HUDEP-2 (cell line): ENCODE data around the gene PVRIG.
A peak's percentile ranks its signal among the peaks of the same experiment; 100 is the strongest.
"Not testable (repeated sequence)": the region's sequence is repeated elsewhere in the genome, so short reads cannot be mapped to it uniquely, and the experiment has no call there.

Source experiments
- DNase-seq, 76 experiments: peaks; one replicate each; lab custom pipeline; 2025; ENCODE audit not compliant: unreplicated experiment in 76 of 76; lab: John Stamatoyannopoulos, UW

Gene PVRIG

DNA sequence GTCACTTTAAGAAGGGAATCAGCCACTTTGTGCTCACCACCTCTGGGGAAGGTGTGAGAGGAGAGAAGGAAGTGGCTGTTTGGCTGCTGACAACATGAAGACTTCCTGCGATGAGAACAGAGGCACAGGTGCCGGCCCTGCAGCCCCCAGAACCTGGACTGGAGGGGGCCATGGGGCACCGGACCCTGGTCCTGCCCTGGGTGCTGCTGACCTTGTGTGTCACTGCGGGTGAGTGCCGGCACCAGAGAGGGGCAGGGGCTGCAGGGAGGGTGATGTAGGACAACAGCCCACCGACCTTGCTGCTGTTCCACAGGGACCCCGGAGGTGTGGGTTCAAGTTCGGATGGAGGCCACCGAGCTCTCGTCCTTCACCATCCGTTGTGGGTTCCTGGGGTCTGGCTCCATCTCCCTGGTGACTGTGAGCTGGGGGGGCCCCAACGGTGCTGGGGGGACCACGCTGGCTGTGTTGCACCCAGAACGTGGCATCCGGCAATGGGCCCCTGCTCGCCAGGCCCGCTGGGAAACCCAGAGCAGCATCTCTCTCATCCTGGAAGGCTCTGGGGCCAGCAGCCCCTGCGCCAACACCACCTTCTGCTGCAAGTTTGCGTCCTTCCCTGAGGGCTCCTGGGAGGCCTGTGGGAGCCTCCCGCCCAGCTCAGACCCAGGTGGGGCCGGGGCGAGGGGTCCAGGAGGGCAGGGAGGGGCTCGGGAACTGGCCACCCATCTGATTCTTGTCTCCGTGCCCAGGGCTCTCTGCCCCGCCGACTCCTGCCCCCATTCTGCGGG, at the start of gene PVRIG:
Gene PVRIG, plus strand, starts transcription at position 149 of the 785 bp plus-strand sequence. Its CDS starts 22 bp downstream, at position 171.
- not testable (repeated sequence) for DNase-seq

DNA sequence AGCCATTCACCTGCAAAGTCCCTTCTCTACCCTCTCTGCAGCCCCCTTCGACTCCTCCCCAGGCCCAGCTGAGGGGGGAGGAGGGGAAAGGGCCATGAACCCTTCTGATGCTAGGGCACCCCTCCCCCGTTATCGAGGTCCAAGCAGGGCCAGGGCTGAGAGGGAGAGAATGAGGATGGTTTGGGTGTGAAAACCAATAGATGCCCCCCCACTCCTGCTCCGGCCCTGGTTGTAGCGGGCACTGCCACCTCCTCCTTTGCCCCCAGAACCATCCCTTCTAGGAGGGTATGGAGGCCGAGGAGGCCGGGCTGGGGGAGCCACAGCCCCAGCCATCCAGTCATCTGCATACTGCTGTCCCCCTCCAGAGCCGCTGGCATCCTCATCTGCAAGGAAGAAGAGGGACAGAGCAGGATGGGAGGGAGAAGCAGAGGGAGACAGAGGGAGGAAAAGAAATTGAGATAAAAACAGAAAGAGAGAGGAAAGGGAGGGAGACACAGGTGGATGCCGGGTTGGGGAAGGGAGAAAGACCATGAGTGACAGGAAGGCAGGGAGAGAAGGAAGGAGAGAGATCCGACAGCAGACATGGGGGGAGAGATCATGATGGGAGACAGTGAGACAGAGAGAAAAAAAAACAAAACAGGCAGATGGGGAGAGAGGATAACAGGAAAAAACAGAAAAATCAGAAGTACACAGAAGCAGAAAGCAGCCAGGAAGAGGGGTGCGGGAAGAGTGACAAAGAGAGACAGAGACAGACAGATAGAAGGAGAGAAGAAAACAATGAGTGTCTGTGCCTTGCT, 49.5 kb upstream of the PVRIG start:
- DNase-seq, result no peak

DNA sequence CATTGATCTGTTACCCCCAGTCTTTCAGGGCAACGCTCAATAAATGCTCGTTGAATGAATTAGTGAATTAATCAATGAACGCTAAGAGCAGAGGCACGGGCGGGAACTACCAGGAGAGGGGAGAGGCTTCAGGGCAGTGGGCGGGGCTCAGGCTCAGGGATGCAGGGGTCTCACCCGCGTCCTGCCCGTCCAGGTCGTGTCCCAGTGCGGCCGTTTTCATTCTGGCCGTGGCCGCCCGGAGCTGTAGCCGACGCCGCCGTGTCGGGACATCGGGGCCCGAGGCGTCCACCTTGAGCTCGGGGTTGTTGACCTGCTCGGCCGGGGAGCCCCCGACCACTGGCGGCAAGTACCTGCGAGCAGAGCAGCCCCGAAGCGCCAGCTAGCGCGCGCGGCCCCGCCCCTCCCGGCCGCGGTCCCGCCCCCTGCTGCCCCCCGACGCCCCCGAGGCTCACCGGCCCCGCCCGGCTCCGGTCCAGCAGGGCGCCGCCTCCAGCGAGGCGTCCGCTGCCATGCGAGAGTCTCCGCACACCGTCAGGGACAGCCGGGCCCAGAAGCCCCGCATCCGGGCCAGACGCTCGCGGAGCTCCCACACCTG, 48.6 kb upstream of the PVRIG start:
- DNase-seq, result peak in 1 of 76 experiments; percentile 8

DNA sequence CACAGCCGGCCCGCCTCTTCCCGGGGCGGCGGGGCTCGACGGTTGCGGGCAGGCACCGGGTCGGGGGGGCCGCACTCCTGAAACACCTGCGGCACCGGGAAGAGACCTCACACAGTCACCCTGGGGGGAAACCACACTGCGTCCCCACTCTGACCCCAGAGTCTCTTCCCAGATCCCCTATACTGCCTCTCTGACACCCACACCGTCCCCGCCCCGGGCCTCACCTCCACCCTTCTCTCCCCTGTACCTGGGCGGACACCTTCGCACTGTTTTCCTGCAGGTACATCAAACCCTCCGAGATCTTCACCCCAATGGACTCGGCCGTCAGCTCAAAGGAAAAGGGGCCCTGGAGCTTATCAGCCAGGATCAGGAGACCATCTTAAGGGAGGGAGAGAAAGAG, 47.9 kb upstream of the PVRIG start:
- DNase-seq, result no peak

DNA sequence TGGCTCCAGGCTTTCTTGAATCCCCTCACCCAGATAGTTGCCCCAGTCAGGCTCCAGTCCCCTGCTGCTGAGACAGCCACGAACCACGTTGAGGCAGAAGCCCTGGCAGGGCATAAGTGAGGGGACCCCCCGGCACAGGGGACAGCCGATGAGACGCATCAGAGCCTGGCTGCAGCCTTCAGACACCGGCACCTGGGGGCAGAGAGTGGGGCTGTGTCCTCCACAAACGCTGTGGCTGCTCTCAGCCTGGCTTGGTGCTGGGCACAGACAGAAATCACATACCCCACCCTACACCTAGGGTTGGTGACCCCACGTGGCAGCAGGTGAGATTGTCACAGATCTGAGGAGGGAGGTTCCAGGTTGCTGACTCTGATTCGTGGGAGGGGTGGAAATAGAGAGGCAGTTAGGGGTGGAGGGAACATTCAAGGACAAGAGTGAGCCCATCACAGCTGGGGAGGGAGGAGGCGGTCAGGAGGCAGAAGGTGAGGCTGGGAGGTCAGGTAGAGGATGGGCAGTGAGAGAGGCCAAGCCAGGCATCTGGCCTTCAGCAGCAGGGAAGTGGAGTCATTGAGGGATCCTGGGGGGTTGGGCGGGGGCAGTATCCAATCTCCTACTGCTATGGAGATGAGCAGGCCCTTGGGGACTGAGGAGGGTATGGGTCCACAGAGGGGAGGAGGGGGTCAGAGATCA, 45.8 kb upstream of the PVRIG start:
- no peak for DNase-seq

DNA sequence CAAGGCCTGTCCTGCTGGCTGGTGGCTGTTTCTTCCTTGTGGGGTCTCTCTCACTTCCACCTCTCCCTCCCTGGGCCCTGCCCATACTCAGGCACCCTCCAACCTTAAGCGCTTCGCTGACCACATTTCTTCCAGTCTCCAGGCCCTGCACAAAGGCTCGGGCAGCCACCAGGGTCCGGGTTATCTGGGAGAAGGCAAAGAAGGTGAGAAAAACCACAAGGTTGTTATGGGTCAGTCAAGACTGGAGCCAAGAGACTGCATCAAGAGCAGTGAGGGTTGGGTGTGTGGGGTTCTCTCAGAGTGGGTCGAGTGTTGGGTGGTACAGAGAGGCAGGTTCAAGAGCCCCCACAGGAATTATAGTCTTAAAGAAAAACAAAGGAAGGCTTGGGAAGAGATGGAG, 45.2 kb upstream of the PVRIG start:
- DNase-seq, result no peak

DNA sequence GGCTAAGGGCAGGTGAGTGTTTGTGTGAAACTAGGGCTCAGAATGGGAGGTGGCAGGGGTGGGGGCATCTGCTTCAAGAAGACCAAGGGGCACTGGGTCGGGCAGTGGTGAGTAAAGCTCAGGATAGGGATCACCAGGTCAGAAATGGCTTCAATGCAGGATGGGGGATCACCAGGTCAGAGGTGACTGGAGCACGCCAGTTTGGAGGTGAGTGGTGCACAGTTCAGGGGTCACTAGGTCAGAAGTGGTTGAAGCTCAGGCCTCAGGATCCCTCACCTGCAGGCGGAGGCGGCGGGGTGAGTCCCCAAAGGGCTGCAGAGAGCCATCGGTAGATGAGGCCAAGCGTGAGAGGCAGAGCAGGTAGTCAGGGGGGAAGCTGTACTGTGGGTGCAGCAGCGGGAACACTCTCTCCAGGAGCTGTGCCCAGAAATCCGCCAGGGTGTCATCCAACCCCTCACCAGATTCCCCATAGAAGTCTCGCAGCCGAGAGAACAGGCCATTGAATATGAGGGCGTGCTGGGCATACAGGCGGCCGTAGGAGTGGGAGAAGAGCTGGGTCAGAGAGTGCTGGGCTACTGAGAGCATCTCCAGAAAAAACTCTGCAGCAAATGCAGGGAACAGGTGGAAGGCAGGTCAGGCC, 44.3 kb upstream of the PVRIG start:
- no peak for DNase-seq

DNA sequence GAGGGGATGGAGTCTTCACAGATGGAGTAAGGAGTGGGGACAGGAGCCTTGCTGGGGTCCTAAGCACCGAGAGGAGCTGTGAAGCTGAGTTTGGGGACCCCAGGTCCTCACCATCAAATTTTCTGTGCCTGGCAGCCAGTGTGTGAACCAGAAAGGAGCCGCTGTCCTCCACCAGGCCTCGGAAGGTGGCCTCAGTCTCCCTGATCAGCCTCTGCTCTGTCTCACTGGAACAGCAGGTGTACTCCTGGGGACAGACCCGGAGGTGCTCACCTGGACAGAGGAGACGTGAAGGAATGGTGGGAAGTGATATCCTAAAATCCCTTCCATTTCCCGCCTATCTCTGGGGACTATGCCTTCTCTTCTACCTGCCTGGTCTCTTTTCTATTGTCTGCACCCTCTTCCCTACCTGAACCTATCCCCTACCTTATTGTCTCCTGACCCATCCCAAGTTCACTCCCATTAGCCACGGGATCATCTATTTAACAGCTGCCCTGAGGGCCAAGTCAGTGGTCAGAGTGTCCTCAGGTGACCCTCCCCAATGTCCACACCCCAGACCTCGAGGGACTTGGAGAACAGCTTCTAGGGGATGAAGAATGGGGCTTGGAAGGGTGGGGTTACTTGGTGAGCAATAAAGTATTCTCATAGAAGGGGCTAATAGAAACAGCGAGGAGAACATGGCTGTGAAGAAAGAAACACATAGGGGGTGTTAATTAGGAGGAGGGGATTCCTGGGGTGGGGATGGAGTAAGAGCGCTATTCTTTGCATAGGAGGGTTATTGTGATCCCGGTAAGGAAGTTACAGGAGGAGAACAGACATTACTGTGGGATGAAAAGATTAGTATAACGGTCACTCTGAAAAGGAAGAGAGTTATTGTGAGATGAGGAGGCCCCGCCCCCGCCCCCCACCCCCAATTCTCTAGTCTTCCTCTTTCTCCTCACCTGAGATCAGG, 43.4 kb upstream of the PVRIG start:
- no peak for DNase-seq

DNA sequence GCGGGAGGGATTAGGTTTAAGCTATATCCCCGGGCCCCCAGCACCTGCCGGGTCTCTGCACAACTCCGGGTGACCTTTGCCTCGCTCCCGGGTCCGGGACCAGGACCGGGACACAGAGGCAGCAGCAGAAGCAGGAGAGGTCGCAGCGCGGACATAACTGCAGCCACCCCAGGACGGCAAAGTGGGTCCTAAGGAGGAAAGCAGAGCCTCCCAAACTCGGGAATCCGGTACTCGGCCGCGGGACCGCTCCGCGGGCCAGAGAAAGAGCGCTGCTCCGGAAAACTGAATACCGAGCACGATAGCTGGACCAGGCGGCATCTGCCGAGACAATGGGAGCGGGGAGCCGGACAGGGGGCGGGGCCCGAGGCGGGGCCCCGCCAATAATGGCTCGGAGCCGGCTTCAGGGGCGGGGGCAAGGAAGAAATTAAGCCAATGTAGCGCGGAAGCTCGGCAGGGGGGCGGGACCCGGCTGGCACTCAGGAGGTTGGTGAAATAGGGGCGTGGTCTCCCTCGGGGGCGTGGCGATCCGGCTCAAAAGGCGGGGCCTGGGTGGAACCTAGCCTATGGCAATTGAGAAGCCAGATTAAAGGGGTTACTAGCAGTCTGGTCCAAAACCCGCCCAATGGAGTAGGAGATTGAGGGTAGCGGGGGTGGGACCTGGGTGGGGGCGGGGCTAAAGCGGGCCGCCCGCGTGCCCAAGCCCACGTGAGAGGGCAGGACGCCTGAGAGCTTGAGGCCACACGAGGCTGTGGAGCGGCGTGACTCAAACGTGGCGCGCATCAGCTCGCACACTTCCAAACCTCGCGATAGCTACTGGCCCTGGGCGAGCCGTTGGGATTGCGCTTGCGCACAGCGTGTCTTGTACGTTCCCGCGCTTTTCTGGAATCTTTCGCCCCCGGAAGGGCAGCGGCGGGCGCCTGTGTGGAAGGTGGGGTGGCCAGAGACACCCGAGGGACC, 42.4 kb upstream of the PVRIG start, which contains the start of the genes GPC2 and STAG3:
Gene GPC2, minus strand, starts transcription at position 337 of the 957 bp plus-strand sequence. Its CDS starts 182 bp downstream, at position 155.
Gene STAG3, plus strand, starts transcription at position 874 of the 957 bp plus-strand sequence. CDS start 2,639 bp downstream, outside the sequence.
- peak; percentile 62 to 100 (median 99) for DNase-seq

DNA sequence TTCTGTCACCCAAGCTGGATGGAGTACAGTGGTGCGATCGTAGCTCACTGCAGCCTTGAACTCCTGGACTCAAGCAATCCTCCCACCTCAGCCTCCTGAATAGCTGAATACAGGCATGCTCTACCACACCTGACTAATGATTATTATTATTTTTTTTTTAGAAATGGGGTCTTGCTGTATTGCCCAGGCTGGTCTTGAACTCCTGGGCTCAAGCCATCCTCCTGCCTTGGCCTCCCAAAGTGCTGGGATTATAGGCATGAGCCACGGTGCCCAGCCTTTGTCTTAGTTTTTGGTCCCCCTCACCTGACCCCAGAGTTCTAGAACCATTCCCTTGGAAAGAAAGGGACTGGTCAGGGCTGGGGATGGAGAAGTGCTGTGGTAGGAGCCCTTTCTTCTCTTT, 39.7 kb upstream of the PVRIG start:
- not testable (repeated sequence) for DNase-seq

DNA sequence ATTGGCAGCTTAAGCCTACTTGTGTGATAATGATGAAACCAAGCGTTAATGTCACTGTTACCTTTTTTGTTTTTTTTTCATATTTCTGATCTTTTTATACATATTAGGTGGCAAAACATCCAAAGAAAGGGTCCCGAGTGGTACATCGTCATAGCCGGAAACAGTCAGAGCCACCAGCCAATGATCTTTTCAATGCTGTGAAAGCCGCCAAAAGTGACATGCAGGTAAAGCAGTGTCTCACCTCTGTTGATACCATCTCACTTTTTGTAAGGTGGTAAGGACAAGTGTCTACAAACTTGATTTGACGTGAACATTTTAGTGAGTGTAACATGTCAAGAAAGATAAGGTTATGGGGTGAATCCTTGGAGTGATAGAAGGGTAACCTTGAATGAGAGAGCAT, 37.1 kb upstream of the PVRIG start:
- not testable (repeated sequence) for DNase-seq

DNA sequence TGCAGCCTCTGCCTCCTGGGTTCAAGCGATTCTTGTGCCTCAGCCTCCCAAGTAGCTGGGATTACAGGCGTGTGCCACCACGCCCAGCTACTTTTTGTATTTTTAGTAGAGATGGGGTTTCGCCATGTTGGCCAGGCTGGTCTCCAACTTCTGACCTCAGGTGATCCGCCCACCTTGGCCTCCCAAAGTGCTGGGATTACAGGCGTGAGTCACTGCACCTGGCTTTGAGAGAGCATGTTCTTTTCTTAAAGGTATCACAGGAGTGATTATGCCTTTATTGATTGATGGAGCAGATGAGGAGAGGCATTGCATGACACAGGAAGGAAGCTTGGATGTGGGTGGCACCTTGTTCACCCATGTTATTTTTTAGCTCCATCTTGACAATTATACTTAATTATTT, 36.7 kb upstream of the PVRIG start:
- not testable (repeated sequence) for DNase-seq

DNA sequence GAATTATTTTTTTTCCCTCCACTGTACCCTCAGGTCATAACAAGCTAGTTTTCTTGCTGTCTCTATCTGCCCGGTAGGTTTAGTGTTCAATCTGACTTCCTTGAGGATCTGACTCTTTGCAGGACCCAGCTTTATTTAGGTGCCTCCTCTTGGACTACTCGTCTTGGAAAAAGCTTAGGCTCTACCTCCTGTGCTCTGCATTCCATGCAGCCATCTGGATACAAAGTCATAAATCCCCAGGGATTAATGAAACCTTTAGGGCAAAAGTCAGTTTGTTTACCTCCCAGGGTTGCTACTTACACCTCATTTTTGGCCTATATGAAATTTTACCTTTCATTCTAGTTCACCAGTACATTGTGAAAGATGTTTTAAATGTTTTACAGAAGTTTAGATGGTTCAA, 34.0 kb upstream of the PVRIG start:
- no peak for DNase-seq

DNA sequence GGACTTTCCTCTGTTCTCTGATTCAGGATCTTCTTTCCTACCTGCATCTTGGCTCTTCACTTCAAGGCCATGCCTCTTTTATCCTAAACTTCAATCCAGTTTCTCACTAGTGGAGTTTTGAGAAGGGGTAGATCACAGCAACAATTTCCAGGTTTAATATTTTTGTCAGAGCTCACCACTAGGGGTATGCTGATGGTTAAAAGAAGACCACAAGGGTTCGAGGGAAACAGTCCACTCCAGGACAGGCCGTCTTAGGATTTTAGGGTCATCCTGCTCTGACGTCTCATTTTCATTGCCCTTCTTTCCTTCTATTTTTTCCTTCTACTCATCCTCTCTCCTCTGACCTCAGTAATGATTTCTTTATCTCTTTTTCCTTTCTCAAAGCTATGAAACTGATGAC, 30.7 kb upstream of the PVRIG start:
- no peak for DNase-seq

DNA sequence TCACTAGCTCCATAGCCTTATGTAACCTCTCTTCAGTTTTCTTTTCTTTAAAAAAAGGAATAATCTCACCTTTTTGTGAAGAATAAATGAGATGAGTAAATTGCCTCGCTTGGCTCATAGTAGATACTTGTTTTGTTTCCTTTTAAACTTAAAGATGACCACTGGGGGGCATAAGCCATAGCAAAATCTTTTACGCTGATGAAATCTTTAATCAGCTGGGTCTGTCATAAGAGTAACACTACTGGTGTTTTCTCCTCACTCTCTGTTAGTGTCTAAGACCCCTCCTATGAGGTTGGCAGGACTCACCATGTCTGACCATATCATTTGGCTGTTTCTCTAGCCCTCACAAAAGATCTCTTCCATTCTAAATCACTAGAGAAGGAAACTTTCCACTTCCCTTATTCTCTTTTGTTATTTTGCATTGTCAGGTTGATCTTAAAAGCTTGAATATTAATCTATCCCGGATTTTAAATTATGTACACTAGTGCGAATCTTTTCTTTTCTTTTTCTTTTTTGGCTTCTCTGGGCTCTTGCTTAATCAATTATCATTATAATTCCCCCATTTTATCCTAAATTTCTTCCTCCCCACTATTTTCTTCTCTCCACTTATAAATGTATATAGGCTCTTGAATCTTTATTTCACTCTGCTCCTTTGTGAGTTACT, 29.6 kb upstream of the PVRIG start:
- DNase-seq, result peak in 3 of 76 experiments; percentile 6 to 20 (median 16)

DNA sequence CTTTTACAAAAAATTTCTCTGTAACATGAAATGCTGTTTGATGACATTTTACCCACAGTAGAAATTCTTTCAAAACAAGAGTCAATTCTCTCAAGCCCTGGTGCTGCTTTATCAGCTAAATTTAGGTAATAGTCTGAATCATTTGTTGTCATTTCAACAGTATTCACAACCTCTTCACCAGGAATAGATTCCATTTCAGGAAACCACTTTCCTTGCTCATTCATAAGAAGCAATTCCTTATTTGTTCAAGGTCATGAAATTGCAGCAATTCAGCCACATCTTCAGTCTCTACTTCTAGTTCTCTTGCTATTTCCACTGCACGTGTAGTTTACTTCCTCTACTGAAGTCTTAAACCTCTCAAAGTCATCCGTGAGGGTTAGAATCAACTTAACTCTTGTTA, 28.0 kb upstream of the PVRIG start:
- no peak for DNase-seq

DNA sequence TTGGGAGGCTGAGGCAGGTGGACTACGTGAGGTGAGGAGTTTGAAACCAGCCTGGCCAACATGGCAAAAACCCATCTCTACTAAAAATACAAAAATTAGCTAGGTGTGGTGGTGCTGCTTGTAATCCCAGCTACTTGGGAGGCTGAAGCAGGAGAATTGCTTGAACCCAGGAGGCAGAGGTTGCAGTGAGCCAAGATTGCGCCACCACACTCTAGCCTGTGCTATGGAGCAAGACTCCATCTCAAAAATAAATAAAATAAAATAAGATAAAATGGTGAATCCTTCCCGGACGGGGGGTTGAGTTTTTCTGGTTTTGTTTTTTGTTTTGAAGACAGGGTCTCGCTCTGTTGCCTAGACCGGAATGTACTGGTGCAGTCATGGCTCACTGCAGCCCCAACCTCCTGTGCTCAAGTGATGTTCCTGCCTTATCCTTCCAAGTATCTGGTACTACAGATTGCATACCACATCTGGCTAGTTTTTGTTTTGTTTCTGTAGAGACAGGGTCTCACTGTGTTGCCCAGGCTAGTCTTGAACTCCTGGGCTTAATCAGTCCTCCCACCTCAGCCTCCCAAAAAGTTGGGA, 27.4 kb upstream of the PVRIG start:
- DNase-seq, result not testable (repeated sequence)
